PC-3 (cell line): ENCODE measurements around the gene PGP.

ENCODE experiments used
- CTCF ChIP-seq: fragments of 300-600 bp; sonication (generic); conservative IDR thresholded peaks from 2 replicates; pipeline ENCODE4 v1.5.1; 2017; ENCODE audit warnings: antibody characterized with exemption, low read depth, mild to moderate bottlenecking, low read length
- EZH2 ChIP-seq: fragments of 300-600 bp; sonication (generic); IDR thresholded peaks from one replicate; pipeline ENCODE4 v1.6.1; 2017; ENCODE audit warnings: antibody characterized with exemption, mild to moderate bottlenecking, low read length; ENCODE audit not compliant: unreplicated experiment
- EZH2phosphoT487 ChIP-seq: fragments of 300-600 bp; sonication (generic); IDR thresholded peaks from 2 replicates; pipeline ENCODE4 v1.6.1; 2018; ENCODE audit warnings: mild to moderate bottlenecking, antibody characterized with exemption, low read length, borderline replicate concordance

- TF ChIP-seq CTCF (no peak), EZH2phosphoT487 (no peak), EZH2 (no peak)
These were observed 25.3 kb downstream of the PGP start for GRCh38 chr16:2189252-2189893.
